Keratinocyte (primary cell): Measurements from ENCODE around the gene SEC63. TPM values are rescaled to one million over a fixed set of nuclear protein-coding genes. Genes with fewer than 3 reads are reported as not detected.

Experiments
- DNase-seq: peaks from one replicate; pipeline ENCODE4 v3.0.0-alpha.2; 2011; ENCODE audit warnings: low read depth, missing footprints, low spot score
- FAIRE-seq: peaks from 2 replicates; lab custom pipeline; 2011; peaks lifted over from hg19 to GRCh38; lab: Jason Lieb, UNC
- H2AFZ ChIP-seq: 2 replicates; pipeline ENCODE4 v1.6.0; 2012; ENCODE audit warnings: low read length, control low read depth, inconsistent platforms; ENCODE audit not compliant: control insufficient read depth
- H3K27ac ChIP-seq: 2 replicates; pipeline ENCODE4 v1.5.1; 2011; ENCODE audit warnings: low read length; ENCODE audit not compliant: control insufficient read depth, insufficient read depth
- H3K27me3 ChIP-seq: 3 replicates; pipeline ENCODE4 v1.6.0; 2011; ENCODE audit warnings: low read length; ENCODE audit not compliant: control insufficient read depth, insufficient read depth; ENCODE audit errors: extremely low read depth
- H3K36me3 ChIP-seq, 2 experiments: 2 replicates in 1 of 2; 3 replicates in 1 of 2; pipeline ENCODE4 v1.5.1; 2011; ENCODE audit warnings: low read length in 2 of 2, mild to moderate bottlenecking in 1 of 2; ENCODE audit not compliant: control insufficient read depth in 2 of 2, insufficient read depth in 2 of 2; ENCODE audit errors: extremely low read depth in 1 of 2
- H3K4me1 ChIP-seq: 3 replicates; pipeline ENCODE4 v1.5.1; 2011; ENCODE audit warnings: low read length; ENCODE audit not compliant: control insufficient read depth, insufficient read depth; ENCODE audit errors: extremely low read depth
- H3K4me2 ChIP-seq: 3 replicates; pipeline ENCODE4 v1.6.0; 2011; ENCODE audit warnings: low read depth, low read length; ENCODE audit not compliant: control insufficient read depth, insufficient read depth; ENCODE audit errors: extremely low read depth
- H3K4me3 ChIP-seq, 3 experiments: fragments of 200-600 bp in 1 of 3; sonication (generic) in 1 of 3; 2 replicates in 2 of 3; 3 replicates in 1 of 3; pipeline ENCODE4 v1.5.1; 2011 to 2016; ENCODE audit warnings: low read length in 3 of 3, mild to moderate bottlenecking in 3 of 3, control low read depth in 2 of 3, inconsistent platforms in 1 of 3, low read depth in 1 of 3, mixed read lengths in 1 of 3, mixed run types in 1 of 3, moderate library complexity in 1 of 3; ENCODE audit not compliant: control insufficient read depth in 2 of 3, insufficient read depth in 2 of 3; ENCODE audit errors: extremely low read depth in 1 of 3
- H3K79me2 ChIP-seq: 2 replicates; pipeline ENCODE4 v1.6.0; 2012; ENCODE audit warnings: low read length; ENCODE audit not compliant: control insufficient read depth, insufficient read depth
- H3K9ac ChIP-seq: 3 replicates; pipeline ENCODE4 v1.6.0; 2011; ENCODE audit warnings: low read length; ENCODE audit not compliant: control insufficient read depth, insufficient read depth; ENCODE audit errors: extremely low read depth
- H3K9me1 ChIP-seq: 3 replicates; pipeline ENCODE4 v1.6.0; 2011; ENCODE audit warnings: low read length; ENCODE audit not compliant: control insufficient read depth, insufficient read depth; ENCODE audit errors: extremely low read depth
- H3K9me3 ChIP-seq: 2 replicates; pipeline ENCODE4 v1.5.1; 2012; ENCODE audit warnings: low read depth, low read length; ENCODE audit not compliant: control insufficient read depth
- H4K20me1 ChIP-seq: 3 replicates; pipeline ENCODE4 v1.6.0; 2011; ENCODE audit warnings: low read length; ENCODE audit not compliant: control insufficient read depth, insufficient read depth; ENCODE audit errors: extremely low read depth
- CTCF ChIP-seq, 3 experiments: IDR thresholded peaks in 1 of 3; conservative IDR thresholded peaks in 1 of 3; optimal IDR thresholded peaks in 1 of 3; 2 replicates in 2 of 3; 3 replicates in 1 of 3; pipeline versions ENCODE3 to v1.5.1; 2011; ENCODE audit warnings: low read length in 3 of 3, mild to moderate bottlenecking in 3 of 3, moderate library complexity in 2 of 3, control low read depth in 1 of 3, inconsistent platforms in 1 of 3; ENCODE audit not compliant: insufficient read depth in 2 of 3; ENCODE audit errors: extremely low read depth in 1 of 3
- EZH2 ChIP-seq: IDR thresholded peaks from one replicate; pipeline ENCODE4 v1.6.1; 2012; ENCODE audit warnings: inconsistent platforms, mild to moderate bottlenecking, low read length, moderate library complexity
- dilution Hi-C: fragments of 300-500 bp; cut with MboI; formaldehyde crosslinking; loops from one replicate; pipeline ENCODE4 v1.7.0; 2020; ENCODE audit warnings: low sequenced_read_pairs; ENCODE audit not compliant: extremely low pct_ligation_motif_present
- polyA plus RNA-seq, 5 experiments: library from polyadenylated mRNA; depleted of rRNA in 3 of 5; stranded (reverse) in 3 of 5; stranded (forward) in 1 of 5; unstranded in 1 of 5; fragments of >200 nt; gene quantifications; 1 replicate in 1 of 5; 2 replicates in 3 of 5; 3 replicates in 1 of 5; pipeline versions ENCODE4 v1.2.1 to v1.2.3, GENCODE V29; 2011 to 2012; ENCODE audit warnings: missing spikeins in 2 of 5, low read depth in 1 of 5, low replicate concordance in 1 of 5

The SEC63 gene
- polyA plus RNA-seq, 1 donor (not counting 4 experiments of a cell fraction or from before 2014, with no cell fraction given), result 91.4 TPM

- no peak overlapping the region for H2AFZ ChIP-seq
- H3K27ac ChIP-seq, result no peak overlapping the region
- dilution Hi-C loops, result no loop called here
- TF ChIP-seq EZH2 (no peak), CTCF (optimal IDR thresholded peaks at IDR 0.05 in 1 of 3, IDR thresholded peaks at IDR 0.05 in 1 of 3, conservative IDR thresholded peaks at IDR 0.05 in 1 of 3; ENCODE audit: extremely low read depth in 1 of 3, insufficient read depth in 2 of 3, low read length in 3 of 3) (no peak)
- H3K9me3 ChIP-seq, result no peaks in the 10 kb centered on the region
- FAIRE-seq (peak; percentile 71), DNase-seq (no peak)
- H4K20me1 ChIP-seq, result peaks cover 31% of the 10 kb centered on the region
- H3K79me2 ChIP-seq, result peaks cover 93% of the 10 kb centered on the region
- peaks cover 3% of the 10 kb centered on the region for H3K9me1 ChIP-seq
- no peak overlapping the region for H3K4me2 ChIP-seq
- no peak overlapping the region for H3K9ac ChIP-seq
- peaks cover 0 to 4% of the 10 kb centered on the region in 2 experiments for H3K36me3 ChIP-seq
- no peak overlapping the region for H3K4me3 ChIP-seq
- no peaks in the 10 kb centered on the region for H3K27me3 ChIP-seq
- no peaks in the 10 kb centered on the region for H3K4me1 ChIP-seq
Observed at GRCh38 chr6:107943626-107944439, 14.2 kb downstream of the SEC63 start.

GRCh38 chr6:107942142-107942541, 15.9 kb downstream of the SEC63 start:
- Histone ChIP-seq H3K4me3 (no peak overlapping the region), H3K9me1 (peaks cover 3% of the 10 kb centered on the region), H3K9me3 (no peaks in the 10 kb centered on the region), H2AFZ (no peak overlapping the region), H4K20me1 (peaks cover 28% of the 10 kb centered on the region), H3K27ac (no peak overlapping the region), H3K27me3 (no peaks in the 10 kb centered on the region), H3K4me2 (no peak overlapping the region), H3K4me1 (no peaks in the 10 kb centered on the region), H3K36me3 (no peaks in the 10 kb centered on the region), H3K9ac (no peak overlapping the region), H3K79me2 (peaks cover 92% of the 10 kb centered on the region)
- dilution Hi-C loops, result no loop called here
- FAIRE-seq, result no peak
- no peak for TF ChIP-seq EZH2
- no peak for TF ChIP-seq CTCF (optimal IDR thresholded peaks at IDR 0.05 in 1 of 3, IDR thresholded peaks at IDR 0.05 in 1 of 3, conservative IDR thresholded peaks at IDR 0.05 in 1 of 3; ENCODE audit: extremely low read depth in 1 of 3, insufficient read depth in 2 of 3, low read length in 3 of 3)
- no peak for DNase-seq
